HEK293 (cell line): Measurements from ENCODE around the gene SUCNR1.

ENCODE experiments used
- CTCF ChIA-PET: fragments of 350-600 bp; formaldehyde crosslinking; extraction: SDS; loops from one replicate; lab custom pipeline; 2021; ENCODE audit warnings: antibody characterized with exemption; lab: Yijun Ruan, JAX
- POLR2A ChIA-PET: fragments of 300-600 bp; formaldehyde crosslinking; extraction: SDS; loops from one replicate; lab custom pipeline; 2020; ENCODE audit warnings: antibody characterized with exemption, inconsistent platforms; lab: Yijun Ruan, JAX
- H3K27ac ChIP-seq: fragments of 200-500 bp; sonication (Bioruptor generic); 2 replicates; pipeline ENCODE4 v1.5.1; 2014; ENCODE audit warnings: low read depth, low read length, control low read depth, inconsistent platforms; ENCODE audit errors: extremely low read depth
- H3K36me3 ChIP-seq, 2 experiments: fragments of 200-500 bp in 1 of 2; sonication (Bioruptor generic) in 1 of 2; 1 replicate in 1 of 2; 2 replicates in 1 of 2; pipeline ENCODE4 v1.5.1; 2014 to 2017; ENCODE audit warnings: inconsistent platforms in 2 of 2, low read length in 2 of 2; ENCODE audit not compliant: control insufficient read depth in 2 of 2, insufficient read depth in 1 of 2
- H3K4me1 ChIP-seq: fragments of 200-500 bp; sonication (Bioruptor generic); 2 replicates; pipeline ENCODE4 v1.5.1; 2014; ENCODE audit warnings: mild to moderate bottlenecking, low read length, inconsistent platforms; ENCODE audit not compliant: control insufficient read depth, insufficient read depth
- H3K4me3 ChIP-seq: 2 replicates; pipeline ENCODE4 v1.5.1; 2011; ENCODE audit warnings: low read depth, mild to moderate bottlenecking, control low read depth, low read length, moderate library complexity
- H3K9me3 ChIP-seq: fragments of 200-500 bp; sonication (Bioruptor generic); 2 replicates; pipeline ENCODE4 v1.5.1; 2014; ENCODE audit warnings: low read depth, low read length, inconsistent platforms; ENCODE audit not compliant: control insufficient read depth, insufficient read depth
- RBAK ChIP-seq: fragments of 450-650 bp; formaldehyde crosslinking; IDR thresholded peaks from 2 replicates; pipeline ENCODE4 v1.5.1; 2016; ENCODE audit warnings: missing biosample characterization, missing genetic modification characterization
- REPIN1 ChIP-seq: fragments of 450-650 bp; formaldehyde crosslinking; IDR thresholded peaks from 2 replicates; pipeline ENCODE4 v1.5.1; 2017; ENCODE audit warnings: missing biosample characterization, missing genetic modification characterization, low read depth
- SALL2 ChIP-seq: fragments of 450-650 bp; formaldehyde crosslinking; IDR thresholded peaks from 2 replicates; pipeline ENCODE4 v1.5.0; 2017; ENCODE audit warnings: missing biosample characterization, mild to moderate bottlenecking, missing genetic modification characterization, borderline replicate concordance
- ZNF133 ChIP-seq: fragments of 450-650 bp; formaldehyde crosslinking; IDR thresholded peaks from 2 replicates; pipeline ENCODE4 v1.5.1; 2016; ENCODE audit warnings: missing biosample characterization, missing genetic modification characterization
- ZNF175 ChIP-seq: fragments of 450-650 bp; formaldehyde crosslinking; IDR thresholded peaks from 2 replicates; pipeline ENCODE4 v1.5.1; 2016; ENCODE audit warnings: missing biosample characterization, missing genetic modification characterization
- ZNF184 ChIP-seq: fragments of 450-650 bp; IDR thresholded peaks from 2 replicates; pipeline ENCODE4 v1.5.1; 2018; ENCODE audit warnings: missing biosample characterization, mild to moderate bottlenecking, missing genetic modification characterization
- ZNF239 ChIP-seq: fragments of 450-650 bp; formaldehyde crosslinking; IDR thresholded peaks from 2 replicates; pipeline ENCODE4 v1.5.1; 2016; ENCODE audit warnings: missing biosample characterization, missing genetic modification characterization
- ZNF274 ChIP-seq, 2 experiments: fragments of 200-500 bp in 1 of 2; fragments of 450-650 bp in 1 of 2; sonication (Bioruptor generic) in 1 of 2; formaldehyde crosslinking in 1 of 2; IDR thresholded peaks; 2 replicates each; pipeline versions ENCODE4 v1.5.1 to v1.6.1; 2014 to 2016; ENCODE audit warnings: borderline replicate concordance in 1 of 2, inconsistent platforms in 1 of 2, low read length in 1 of 2, missing biosample characterization in 1 of 2, missing genetic modification characterization in 1 of 2
- ZNF292 ChIP-seq: fragments of 450-650 bp; formaldehyde crosslinking; IDR thresholded peaks from 2 replicates; pipeline ENCODE4 v1.5.1; 2016; ENCODE audit warnings: low read depth, missing biosample characterization, missing genetic modification characterization, borderline replicate concordance
- ZNF350 ChIP-seq: fragments of 450-650 bp; formaldehyde crosslinking; IDR thresholded peaks from 2 replicates; pipeline ENCODE4 v1.5.0; 2017; ENCODE audit warnings: missing biosample characterization, mild to moderate bottlenecking, missing genetic modification characterization
- ZNF423 ChIP-seq: fragments of 450-650 bp; formaldehyde crosslinking; IDR thresholded peaks from 2 replicates; pipeline ENCODE4 v1.5.1; 2016; ENCODE audit warnings: missing biosample characterization, missing genetic modification characterization
- ZNF510 ChIP-seq: fragments of 450-650 bp; formaldehyde crosslinking; IDR thresholded peaks from 2 replicates; pipeline ENCODE4 v1.5.1; 2018; ENCODE audit warnings: mild to moderate bottlenecking, missing genetic modification characterization, missing biosample characterization; ENCODE audit not compliant: insufficient replicate concordance
- ZNF514 ChIP-seq: fragments of 450-650 bp; formaldehyde crosslinking; IDR thresholded peaks from 2 replicates; pipeline ENCODE4 v1.5.1; 2016; ENCODE audit warnings: missing biosample characterization, missing genetic modification characterization
- ZNF555 ChIP-seq: fragments of 450-650 bp; formaldehyde crosslinking; conservative IDR thresholded peaks from 2 replicates; pipeline ENCODE4 v1.5.1; 2017; ENCODE audit warnings: missing biosample characterization, mild to moderate bottlenecking, missing genetic modification characterization, inconsistent platforms
- ZNF571 ChIP-seq: fragments of 450-650 bp; formaldehyde crosslinking; IDR thresholded peaks from 2 replicates; pipeline ENCODE4 v1.5.0; 2017; ENCODE audit warnings: missing biosample characterization, missing genetic modification characterization
- ZNF585B ChIP-seq: fragments of 450-650 bp; formaldehyde crosslinking; IDR thresholded peaks from 2 replicates; pipeline ENCODE4 v1.5.1; 2016; ENCODE audit warnings: missing biosample characterization, missing genetic modification characterization
- ZNF629 ChIP-seq: fragments of 450-650 bp; formaldehyde crosslinking; IDR thresholded peaks from 2 replicates; pipeline ENCODE4 v1.5.1; 2017; ENCODE audit warnings: missing biosample characterization, missing genetic modification characterization
- ZNF670 ChIP-seq: fragments of 450-650 bp; formaldehyde crosslinking; IDR thresholded peaks from 2 replicates; pipeline ENCODE4 v1.5.1; 2016; ENCODE audit warnings: missing biosample characterization, missing genetic modification characterization, low read depth
- ZNF747 ChIP-seq: fragments of 450-650 bp; formaldehyde crosslinking; IDR thresholded peaks from 2 replicates; pipeline ENCODE4 v1.5.1; 2016; ENCODE audit warnings: missing biosample characterization, missing genetic modification characterization
- ZNF768 ChIP-seq: fragments of 450-650 bp; formaldehyde crosslinking; IDR thresholded peaks from 2 replicates; pipeline ENCODE4 v1.5.1; 2018; ENCODE audit warnings: missing biosample characterization, mild to moderate bottlenecking, missing genetic modification characterization
- TF ChIP-seq, protein P1 (sequence below): fragments of 450-650 bp; formaldehyde crosslinking; optimal IDR thresholded peaks from 2 replicates; pipeline ENCODE3; 2016; ENCODE audit warnings: missing biosample characterization, mild to moderate bottlenecking, missing genetic modification characterization
- TF ChIP-seq, protein P2 (sequence below): fragments of 450-650 bp; formaldehyde crosslinking; IDR thresholded peaks from 2 replicates; pipeline ENCODE4 v1.5.1; 2016; ENCODE audit warnings: missing biosample characterization, missing genetic modification characterization
- TF ChIP-seq, protein P3 (sequence below): fragments of 450-650 bp; formaldehyde crosslinking; IDR thresholded peaks from 2 replicates; pipeline ENCODE4 v1.5.1; 2016; ENCODE audit warnings: missing biosample characterization, missing genetic modification characterization
- TF ChIP-seq, protein P4 (sequence below): fragments of 450-650 bp; formaldehyde crosslinking; IDR thresholded peaks from 2 replicates; pipeline ENCODE4; 2016; ENCODE audit warnings: missing biosample characterization, missing genetic modification characterization
- TF ChIP-seq, protein P5 (sequence below): sonication (generic); formaldehyde crosslinking; IDR thresholded peaks from 2 replicates; pipeline ENCODE4 v1.8.1; 2022; ENCODE audit warnings: mild to moderate bottlenecking, moderate library complexity, missing genetic modification reagents
- TF ChIP-seq, protein P6 (sequence below): fragments of 450-650 bp; formaldehyde crosslinking; IDR thresholded peaks from 2 replicates; pipeline ENCODE4 v1.5.1; 2016; ENCODE audit warnings: missing biosample characterization, missing genetic modification characterization

Gene SUCNR1, protein sequence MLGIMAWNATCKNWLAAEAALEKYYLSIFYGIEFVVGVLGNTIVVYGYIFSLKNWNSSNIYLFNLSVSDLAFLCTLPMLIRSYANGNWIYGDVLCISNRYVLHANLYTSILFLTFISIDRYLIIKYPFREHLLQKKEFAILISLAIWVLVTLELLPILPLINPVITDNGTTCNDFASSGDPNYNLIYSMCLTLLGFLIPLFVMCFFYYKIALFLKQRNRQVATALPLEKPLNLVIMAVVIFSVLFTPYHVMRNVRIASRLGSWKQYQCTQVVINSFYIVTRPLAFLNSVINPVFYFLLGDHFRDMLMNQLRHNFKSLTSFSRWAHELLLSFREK

DNA sequence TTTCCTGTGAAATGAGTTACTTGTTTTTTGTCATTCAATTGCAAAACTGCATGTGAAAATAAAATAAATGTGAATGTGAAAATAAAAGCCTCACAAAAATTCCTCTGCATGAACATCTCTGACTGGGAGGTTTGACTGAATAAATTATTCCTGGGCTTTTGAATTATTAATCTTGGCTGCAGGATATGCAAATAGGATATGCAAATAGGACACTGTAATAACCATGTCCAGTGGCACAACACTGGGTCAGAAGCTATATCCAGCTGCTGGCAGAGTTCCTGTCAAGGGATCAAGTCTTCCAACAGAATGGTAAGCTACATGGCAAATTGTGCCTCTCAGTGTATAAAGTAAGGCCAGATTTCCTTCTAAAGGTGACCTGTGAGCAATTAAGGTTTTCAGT is at the start of gene SUCNR1:
SUCNR1 (plus strand) TSS at position 246 of the 400 bp plus-strand sequence. CDS start 6,250 bp downstream, outside the sequence.
- no peaks in the 10 kb centered on the region for H3K9me3 ChIP-seq
- H3K27ac ChIP-seq, result no peak within 1 kb of the TSS
- ChIA-PET POLR2A (no interaction called here), CTCF (interaction anchor here (0.6 to 1.0 kb wide), 2 partner anchors 45 to 449 kb away, joined by 3 read pairs; no protein-coding TSS in a partner anchor)
- no peak within 1 kb of the TSS for H3K4me3 ChIP-seq
- TF ChIP-seq ZNF555 (tag by site-specific recombination) (no peak), ZNF133 (tag by site-specific recombination) (no peak), ZNF184 (tag by site-specific recombination) (no peak), REPIN1 (no peak), ZNF585B (tag by site-specific recombination) (no peak), ZNF350 (no peak), ZNF768 (tag by site-specific recombination) (no peak), ZNF629 (no peak), ZNF274 (IDR thresholded peaks at IDR 0.05; ENCODE audit: low read length) (no peak), ZNF274 (tag by site-specific recombination; IDR thresholded peaks at IDR 0.05; ENCODE audit: borderline replicate concordance) (no peak), ZNF747 (tag by site-specific recombination) (no peak), ZNF423 (tag by site-specific recombination) (no peak), ZNF239 (tag by site-specific recombination) (no peak), ZNF514 (no peak), ZNF175 (no peak), SALL2 (tag by site-specific recombination) (no peak), ZNF510 (tag by site-specific recombination) (no peak)
- TF ChIP-seq, protein P1, sequence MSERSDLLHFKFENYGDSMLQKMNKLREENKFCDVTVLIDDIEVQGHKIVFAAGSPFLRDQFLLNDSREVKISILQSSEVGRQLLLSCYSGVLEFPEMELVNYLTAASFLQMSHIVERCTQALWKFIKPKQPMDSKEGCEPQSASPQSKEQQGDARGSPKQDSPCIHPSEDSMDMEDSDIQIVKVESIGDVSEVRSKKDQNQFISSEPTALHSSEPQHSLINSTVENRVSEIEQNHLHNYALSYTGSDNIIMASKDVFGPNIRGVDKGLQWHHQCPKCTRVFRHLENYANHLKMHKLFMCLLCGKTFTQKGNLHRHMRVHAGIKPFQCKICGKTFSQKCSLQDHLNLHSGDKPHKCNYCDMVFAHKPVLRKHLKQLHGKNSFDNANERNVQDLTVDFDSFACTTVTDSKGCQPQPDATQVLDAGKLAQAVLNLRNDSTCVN (tag by site-specific recombination), result no peak
- TF ChIP-seq, protein P2, sequence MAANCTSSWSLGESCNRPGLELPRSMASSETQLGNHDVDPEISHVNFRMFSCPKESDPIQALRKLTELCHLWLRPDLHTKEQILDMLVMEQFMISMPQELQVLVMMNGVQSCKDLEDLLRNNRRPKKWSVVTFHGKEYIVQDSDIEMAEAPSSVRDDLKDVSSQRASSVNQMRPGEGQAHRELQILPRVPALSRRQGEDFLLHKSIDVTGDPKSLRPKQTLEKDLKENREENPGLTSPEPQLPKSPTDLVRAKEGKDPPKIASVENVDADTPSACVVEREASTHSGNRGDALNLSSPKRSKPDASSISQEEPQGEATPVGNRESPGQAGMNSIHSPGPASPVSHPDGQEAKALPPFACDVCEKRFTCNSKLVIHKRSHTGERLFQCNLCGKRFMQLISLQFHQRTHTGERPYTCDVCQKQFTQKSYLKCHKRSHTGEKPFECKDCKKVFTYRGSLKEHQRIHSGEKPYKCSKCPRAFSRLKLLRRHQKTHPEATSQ, result no peak
- TF ChIP-seq, protein P3, sequence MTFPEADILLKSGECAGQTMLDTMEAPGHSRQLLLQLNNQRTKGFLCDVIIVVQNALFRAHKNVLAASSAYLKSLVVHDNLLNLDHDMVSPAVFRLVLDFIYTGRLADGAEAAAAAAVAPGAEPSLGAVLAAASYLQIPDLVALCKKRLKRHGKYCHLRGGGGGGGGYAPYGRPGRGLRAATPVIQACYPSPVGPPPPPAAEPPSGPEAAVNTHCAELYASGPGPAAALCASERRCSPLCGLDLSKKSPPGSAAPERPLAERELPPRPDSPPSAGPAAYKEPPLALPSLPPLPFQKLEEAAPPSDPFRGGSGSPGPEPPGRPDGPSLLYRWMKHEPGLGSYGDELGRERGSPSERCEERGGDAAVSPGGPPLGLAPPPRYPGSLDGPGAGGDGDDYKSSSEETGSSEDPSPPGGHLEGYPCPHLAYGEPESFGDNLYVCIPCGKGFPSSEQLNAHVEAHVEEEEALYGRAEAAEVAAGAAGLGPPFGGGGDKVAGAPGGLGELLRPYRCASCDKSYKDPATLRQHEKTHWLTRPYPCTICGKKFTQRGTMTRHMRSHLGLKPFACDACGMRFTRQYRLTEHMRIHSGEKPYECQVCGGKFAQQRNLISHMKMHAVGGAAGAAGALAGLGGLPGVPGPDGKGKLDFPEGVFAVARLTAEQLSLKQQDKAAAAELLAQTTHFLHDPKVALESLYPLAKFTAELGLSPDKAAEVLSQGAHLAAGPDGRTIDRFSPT, result no peak
- H3K4me1 ChIP-seq, result no peaks in the 10 kb centered on the region
- H3K36me3 ChIP-seq, result no peaks in the 10 kb centered on the region

DNA sequence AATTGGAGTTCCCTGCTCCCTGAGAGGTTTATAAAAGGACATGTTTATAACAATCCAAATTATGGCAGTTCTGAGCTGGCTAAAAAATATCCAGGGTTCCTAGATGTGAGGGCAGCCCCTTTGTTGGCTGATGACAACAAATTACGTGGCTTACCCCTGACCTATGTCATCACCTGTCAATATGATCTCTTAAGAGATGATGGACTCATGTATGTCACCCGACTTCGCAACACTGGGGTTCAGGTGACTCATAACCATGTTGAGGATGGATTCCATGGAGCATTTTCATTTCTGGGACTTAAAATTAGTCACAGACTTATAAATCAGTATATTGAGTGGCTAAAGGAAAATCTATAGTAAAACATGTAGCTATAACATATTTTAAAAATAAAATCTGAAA is 45.6 kb upstream of the SUCNR1 start:
- no peak overlapping the region for H3K4me3 ChIP-seq
- TF ChIP-seq RBAK (tag by site-specific recombination) (no peak), ZNF571 (tag by site-specific recombination) (no peak), ZNF292 (tag by site-specific recombination) (no peak), ZNF670 (tag by site-specific recombination) (no peak)
- TF ChIP-seq, protein P4, sequence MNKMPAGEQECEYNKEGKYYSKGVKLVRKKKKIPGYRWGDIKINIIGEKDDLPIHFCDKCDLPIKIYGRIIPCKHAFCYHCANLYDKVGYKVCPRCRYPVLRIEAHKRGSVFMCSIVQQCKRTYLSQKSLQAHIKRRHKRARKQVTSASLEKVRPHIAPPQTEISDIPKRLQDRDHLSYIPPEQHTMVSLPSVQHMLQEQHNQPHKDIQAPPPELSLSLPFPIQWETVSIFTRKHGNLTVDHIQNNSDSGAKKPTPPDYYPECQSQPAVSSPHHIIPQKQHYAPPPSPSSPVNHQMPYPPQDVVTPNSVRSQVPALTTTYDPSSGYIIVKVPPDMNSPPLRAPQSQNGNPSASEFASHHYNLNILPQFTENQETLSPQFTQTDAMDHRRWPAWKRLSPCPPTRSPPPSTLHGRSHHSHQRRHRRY (tag by site-specific recombination), result no peak
- TF ChIP-seq, protein P5, sequence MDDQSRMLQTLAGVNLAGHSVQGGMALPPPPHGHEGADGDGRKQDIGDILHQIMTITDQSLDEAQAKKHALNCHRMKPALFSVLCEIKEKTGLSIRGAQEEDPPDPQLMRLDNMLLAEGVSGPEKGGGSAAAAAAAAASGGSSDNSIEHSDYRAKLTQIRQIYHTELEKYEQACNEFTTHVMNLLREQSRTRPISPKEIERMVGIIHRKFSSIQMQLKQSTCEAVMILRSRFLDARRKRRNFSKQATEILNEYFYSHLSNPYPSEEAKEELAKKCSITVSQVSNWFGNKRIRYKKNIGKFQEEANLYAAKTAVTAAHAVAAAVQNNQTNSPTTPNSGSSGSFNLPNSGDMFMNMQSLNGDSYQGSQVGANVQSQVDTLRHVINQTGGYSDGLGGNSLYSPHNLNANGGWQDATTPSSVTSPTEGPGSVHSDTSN, result no peak
- TF ChIP-seq, protein P6, sequence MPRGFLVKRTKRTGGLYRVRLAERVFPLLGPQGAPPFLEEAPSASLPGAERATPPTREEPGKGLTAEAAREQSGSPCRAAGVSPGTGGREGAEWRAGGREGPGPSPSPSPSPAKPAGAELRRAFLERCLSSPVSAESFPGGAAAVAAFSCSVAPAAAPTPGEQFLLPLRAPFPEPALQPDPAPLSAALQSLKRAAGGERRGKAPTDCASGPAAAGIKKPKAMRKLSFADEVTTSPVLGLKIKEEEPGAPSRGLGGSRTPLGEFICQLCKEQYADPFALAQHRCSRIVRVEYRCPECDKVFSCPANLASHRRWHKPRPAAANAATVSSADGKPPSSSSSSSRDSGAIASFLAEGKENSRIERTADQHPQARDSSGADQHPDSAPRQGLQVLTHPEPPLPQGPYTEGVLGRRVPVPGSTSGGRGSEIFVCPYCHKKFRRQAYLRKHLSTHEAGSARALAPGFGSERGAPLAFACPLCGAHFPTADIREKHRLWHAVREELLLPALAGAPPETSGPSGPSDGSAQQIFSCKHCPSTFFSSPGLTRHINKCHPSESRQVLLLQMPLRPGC (tag by site-specific recombination), result no peak
- H3K27ac ChIP-seq, result no peak overlapping the region
- no peaks in the 10 kb centered on the region for H3K4me1 ChIP-seq
- H3K36me3 ChIP-seq, result no peaks in the 10 kb centered on the region
- no peaks in the 10 kb centered on the region for H3K9me3 ChIP-seq
- POLR2A ChIA-PET, result no interaction called here
- CTCF ChIA-PET, result no interaction called here
